HCEC 1CT (cell line): ENCODE measurements around the gene FBXO27.
A peak's percentile ranks its signal among the peaks of the same experiment; 100 is the strongest.
"Not testable (repeated sequence)": the region's sequence is repeated elsewhere in the genome, so short reads cannot be mapped to it uniquely, and the experiment has no call there.

Experiments used
- DNase-seq: peaks from one replicate; pipeline ENCODE4 v3.0.0-alpha.2; 2017

Gene FBXO27

GRCh38 chr19:38987745-38988144, 44.6 kb downstream of the FBXO27 start:
- DNase-seq: not testable (repeated sequence)

- no peak for DNase-seq
Measured at GRCh38 chr19:38985262-38985661, 47.1 kb downstream of the FBXO27 start.

GRCh38 chr19:38980583-38981374, 51.6 kb downstream of the FBXO27 start:
- DNase-seq: no peak

GRCh38 chr19:38979812-38980211, 52.5 kb downstream of the FBXO27 start:
- DNase-seq: no peak

GRCh38 chr19:38978326-38978689, 54.0 kb downstream of the FBXO27 start:
- no peak for DNase-seq

- DNase-seq: no peak
Measured at GRCh38 chr19:38977445-38978325, 54.7 kb downstream of the FBXO27 start.

- DNase-seq: peak; percentile 41
Measured at GRCh38 chr19:38975861-38976271, 56.5 kb downstream of the FBXO27 start.

- DNase-seq: peak; percentile 69
Measured at GRCh38 chr19:38975214-38975860, 57.0 kb downstream of the FBXO27 start, which contains the start of gene FBXO17. FBXO17 (minus strand) TSS chr19:38975742; CDS start chr19:38950319, 25,423 bp downstream.

- DNase-seq: no peak
Measured at GRCh38 chr19:38974624-38975213, 57.6 kb downstream of the FBXO27 start.
